ENCODE data around the gene WARS2.

GRCh38 chr1:118982821-118983557 is 157.5 kb downstream of the WARS2 start:
- TF ChIP-seq SUZ12 (IDR thresholded peaks at IDR 0.05) (no peak), NFRKB (IDR thresholded peaks at IDR 0.05) (no peak), TARDBP (IDR thresholded peaks at IDR 0.05) (no peak), BHLHE40 (IDR thresholded peaks at IDR 0.05; ENCODE audit: borderline replicate concordance) (no peak), ELF4 (IDR thresholded peaks at IDR 0.05) (no peak), LEF1 (IDR thresholded peaks at IDR 0.05; ENCODE audit: borderline replicate concordance) (no peak), PKNOX1 (IDR thresholded peaks at IDR 0.05) (no peak)

All from HEK293T (cell line).